Measurements from ENCODE around the gene GNB4.

DNA sequence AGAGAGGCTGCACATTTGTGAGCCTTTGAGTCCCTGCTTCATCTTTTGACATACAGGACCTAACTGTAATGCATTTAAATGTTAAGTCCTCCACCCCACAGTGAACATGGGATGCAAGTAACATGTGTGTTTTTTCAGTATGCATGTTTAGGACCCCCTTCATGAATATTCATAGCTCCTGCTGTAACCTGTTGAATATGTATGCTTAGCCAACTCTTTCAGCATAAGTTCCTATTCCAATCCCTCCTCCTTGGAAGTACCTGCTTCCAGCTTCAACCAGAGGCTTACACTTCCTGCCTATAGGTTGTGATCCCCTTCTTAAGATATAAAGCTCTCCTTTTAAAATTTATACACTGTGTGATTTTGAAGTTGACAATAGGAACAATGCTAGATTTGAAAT lies 36.9 kb upstream of the GNB4 start:
- TF ChIP-seq, protein P1, sequence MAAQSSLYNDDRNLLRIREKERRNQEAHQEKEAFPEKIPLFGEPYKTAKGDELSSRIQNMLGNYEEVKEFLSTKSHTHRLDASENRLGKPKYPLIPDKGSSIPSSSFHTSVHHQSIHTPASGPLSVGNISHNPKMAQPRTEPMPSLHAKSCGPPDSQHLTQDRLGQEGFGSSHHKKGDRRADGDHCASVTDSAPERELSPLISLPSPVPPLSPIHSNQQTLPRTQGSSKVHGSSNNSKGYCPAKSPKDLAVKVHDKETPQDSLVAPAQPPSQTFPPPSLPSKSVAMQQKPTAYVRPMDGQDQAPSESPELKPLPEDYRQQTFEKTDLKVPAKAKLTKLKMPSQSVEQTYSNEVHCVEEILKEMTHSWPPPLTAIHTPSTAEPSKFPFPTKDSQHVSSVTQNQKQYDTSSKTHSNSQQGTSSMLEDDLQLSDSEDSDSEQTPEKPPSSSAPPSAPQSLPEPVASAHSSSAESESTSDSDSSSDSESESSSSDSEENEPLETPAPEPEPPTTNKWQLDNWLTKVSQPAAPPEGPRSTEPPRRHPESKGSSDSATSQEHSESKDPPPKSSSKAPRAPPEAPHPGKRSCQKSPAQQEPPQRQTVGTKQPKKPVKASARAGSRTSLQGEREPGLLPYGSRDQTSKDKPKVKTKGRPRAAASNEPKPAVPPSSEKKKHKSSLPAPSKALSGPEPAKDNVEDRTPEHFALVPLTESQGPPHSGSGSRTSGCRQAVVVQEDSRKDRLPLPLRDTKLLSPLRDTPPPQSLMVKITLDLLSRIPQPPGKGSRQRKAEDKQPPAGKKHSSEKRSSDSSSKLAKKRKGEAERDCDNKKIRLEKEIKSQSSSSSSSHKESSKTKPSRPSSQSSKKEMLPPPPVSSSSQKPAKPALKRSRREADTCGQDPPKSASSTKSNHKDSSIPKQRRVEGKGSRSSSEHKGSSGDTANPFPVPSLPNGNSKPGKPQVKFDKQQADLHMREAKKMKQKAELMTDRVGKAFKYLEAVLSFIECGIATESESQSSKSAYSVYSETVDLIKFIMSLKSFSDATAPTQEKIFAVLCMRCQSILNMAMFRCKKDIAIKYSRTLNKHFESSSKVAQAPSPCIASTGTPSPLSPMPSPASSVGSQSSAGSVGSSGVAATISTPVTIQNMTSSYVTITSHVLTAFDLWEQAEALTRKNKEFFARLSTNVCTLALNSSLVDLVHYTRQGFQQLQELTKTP (IDR thresholded peaks at IDR 0.05; ENCODE audit: low read depth in 1 of 2, partially characterized antibody in 2 of 2): no peak
- no peak for TF ChIP-seq RCOR1 (IDR thresholded peaks at IDR 0.05; ENCODE audit: borderline replicate concordance in 1 of 2, low read depth in 2 of 2, low read length in 2 of 2)
- TF ChIP-seq, protein P2, sequence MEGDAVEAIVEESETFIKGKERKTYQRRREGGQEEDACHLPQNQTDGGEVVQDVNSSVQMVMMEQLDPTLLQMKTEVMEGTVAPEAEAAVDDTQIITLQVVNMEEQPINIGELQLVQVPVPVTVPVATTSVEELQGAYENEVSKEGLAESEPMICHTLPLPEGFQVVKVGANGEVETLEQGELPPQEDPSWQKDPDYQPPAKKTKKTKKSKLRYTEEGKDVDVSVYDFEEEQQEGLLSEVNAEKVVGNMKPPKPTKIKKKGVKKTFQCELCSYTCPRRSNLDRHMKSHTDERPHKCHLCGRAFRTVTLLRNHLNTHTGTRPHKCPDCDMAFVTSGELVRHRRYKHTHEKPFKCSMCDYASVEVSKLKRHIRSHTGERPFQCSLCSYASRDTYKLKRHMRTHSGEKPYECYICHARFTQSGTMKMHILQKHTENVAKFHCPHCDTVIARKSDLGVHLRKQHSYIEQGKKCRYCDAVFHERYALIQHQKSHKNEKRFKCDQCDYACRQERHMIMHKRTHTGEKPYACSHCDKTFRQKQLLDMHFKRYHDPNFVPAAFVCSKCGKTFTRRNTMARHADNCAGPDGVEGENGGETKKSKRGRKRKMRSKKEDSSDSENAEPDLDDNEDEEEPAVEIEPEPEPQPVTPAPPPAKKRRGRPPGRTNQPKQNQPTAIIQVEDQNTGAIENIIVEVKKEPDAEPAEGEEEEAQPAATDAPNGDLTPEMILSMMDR (IDR thresholded peaks at IDR 0.05 in 2 of 3, conservative IDR thresholded peaks at IDR 0.05 in 1 of 3; ENCODE audit: insufficient read depth in 2 of 3, low read depth in 1 of 3, low read length in 3 of 3): no peak
- no peak for TF ChIP-seq RBM17 (IDR thresholded peaks at IDR 0.05; ENCODE audit: borderline replicate concordance, low read depth, low read length)
- TF ChIP-seq TAF1 (IDR thresholded peaks at IDR 0.05; ENCODE audit: control insufficient read depth, extremely low read depth, insufficient read depth, low read length, severe bottlenecking): no peak
- no peak for TF ChIP-seq HOMEZ (CRISPR knock-in tag; IDR thresholded peaks at IDR 0.05)
- no peak for TF ChIP-seq PHF21A (IDR thresholded peaks at IDR 0.05; ENCODE audit: borderline replicate concordance, low read depth)
- TF ChIP-seq CHD4 (IDR thresholded peaks at IDR 0.05; ENCODE audit: insufficient read depth, insufficient replicate concordance, low read depth, low read length, poor library complexity, severe bottlenecking): no peak
- TF ChIP-seq ILK (tag; IDR thresholded peaks at IDR 0.05; ENCODE audit: borderline replicate concordance, low read depth): no peak
- no peak for TF ChIP-seq BRF1 (IDR thresholded peaks at IDR 0.05; ENCODE audit: borderline replicate concordance, extremely low read depth, insufficient read length)
- no peak for TF ChIP-seq HIVEP1 (CRISPR knock-in tag; IDR thresholded peaks at IDR 0.05)
- TF ChIP-seq, protein P3, sequence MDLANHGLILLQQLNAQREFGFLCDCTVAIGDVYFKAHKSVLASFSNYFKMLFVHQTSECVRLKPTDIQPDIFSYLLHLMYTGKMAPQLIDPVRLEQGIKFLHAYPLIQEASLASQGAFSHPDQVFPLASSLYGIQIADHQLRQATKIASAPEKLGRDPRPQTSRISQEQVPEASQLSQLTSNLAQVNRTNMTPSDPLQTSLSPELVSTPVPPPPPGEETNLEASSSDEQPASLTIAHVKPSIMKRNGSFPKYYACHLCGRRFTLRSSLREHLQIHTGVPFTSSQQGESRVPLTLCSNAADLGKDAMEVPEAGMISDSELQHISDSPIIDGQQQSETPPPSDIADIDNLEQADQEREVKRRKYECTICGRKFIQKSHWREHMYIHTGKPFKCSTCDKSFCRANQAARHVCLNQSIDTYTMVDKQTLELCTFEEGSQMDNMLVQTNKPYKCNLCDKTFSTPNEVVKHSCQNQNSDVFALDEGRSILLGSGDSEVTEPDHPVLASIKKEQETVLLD (IDR thresholded peaks at IDR 0.05): no peak
- no peak for TF ChIP-seq EGR1 (conservative IDR thresholded peaks at IDR 0.05)

Measured in K562 (cell line).